HG02943 (cell line): ENCODE measurements around the gene PARP4.
"Not testable (repeated sequence)": the region's sequence is repeated elsewhere in the genome, so short reads cannot be mapped to it uniquely, and the experiment has no call there.

ENCODE experiments used
- ATAC-seq: cut with Tn5 transposase; IDR thresholded peaks from one replicate; pipeline ENCODE4 v1.9.1; 2021; ENCODE audit warnings: mild to moderate bottlenecking, low read depth, moderate library complexity; ENCODE audit not compliant: unreplicated experiment

Gene PARP4

GRCh38 chr13:24512197-24512907 lies at the start of gene PARP4:
TSS of gene PARP4 (minus strand) at chr13:24512778. CDS start at chr13:24503776, 9,002 bp downstream.
- peak; percentile 79 for ATAC-seq

- not testable (repeated sequence) for ATAC-seq
These were observed 48.1 kb upstream of the PARP4 start for GRCh38 chr13:24560579-24561187.

GRCh38 chr13:24559431-24560218 lies 47.0 kb upstream of the PARP4 start:
- not testable (repeated sequence) for ATAC-seq

GRCh38 chr13:24557081-24557480 lies 44.5 kb upstream of the PARP4 start:
- ATAC-seq, result no peak

- not testable (repeated sequence) for ATAC-seq
These were observed 41.3 kb upstream of the PARP4 start for GRCh38 chr13:24553892-24554291.

GRCh38 chr13:24541476-24542352 lies 29.1 kb upstream of the PARP4 start:
- not testable (repeated sequence) for ATAC-seq

GRCh38 chr13:24541127-24541475 lies 28.5 kb upstream of the PARP4 start:
- ATAC-seq, result no peak

GRCh38 chr13:24540236-24541126 lies 27.9 kb upstream of the PARP4 start:
- ATAC-seq, result no peak

GRCh38 chr13:24539500-24540165 lies 27.1 kb upstream of the PARP4 start:
- ATAC-seq, result no peak

- ATAC-seq, result no peak
These were observed 16.9 kb upstream of the PARP4 start for GRCh38 chr13:24529478-24529877.

- no peak for ATAC-seq
These were observed 16.3 kb upstream of the PARP4 start for GRCh38 chr13:24528816-24529398.

GRCh38 chr13:24527266-24527775 lies 14.7 kb upstream of the PARP4 start:
- no peak for ATAC-seq

GRCh38 chr13:24520733-24521132 lies 8.2 kb upstream of the PARP4 start:
- ATAC-seq, result no peak

GRCh38 chr13:24516919-24517318 lies 4.3 kb upstream of the PARP4 start:
- ATAC-seq, result no peak

GRCh38 chr13:24512908-24513213 lies 283 bp upstream of the PARP4 start:
- ATAC-seq, result no peak

- no peak for ATAC-seq
These were observed 772 bp downstream of the PARP4 start for GRCh38 chr13:24511816-24512196.

- ATAC-seq, result peak; percentile 39
These were observed 1.4 kb downstream of the PARP4 start for GRCh38 chr13:24511019-24511815.
